SK-N-SH (cell line): ENCODE data around the gene MN1. TPM values are rescaled to one million over a fixed set of nuclear protein-coding genes. Genes with fewer than 3 reads are reported as not detected.

Experiments used
- CTCF ChIA-PET: fragments of 300-600, 350-600 bp; formaldehyde crosslinking; extraction: SDS; loops from one replicate; lab custom pipeline; 2021; lab: Yijun Ruan, JAX
- POLR2A ChIA-PET: fragments of 350-600 bp; sonication (Branson Sonifier 250); formaldehyde crosslinking; extraction: SDS; loops from one replicate; lab custom pipeline; 2020; ENCODE audit warnings: antibody characterized with exemption, inconsistent platforms; lab: Yijun Ruan, JAX
- DNase-seq: peaks from one replicate; pipeline ENCODE4 v3.0.0; 2012
- H2AFZ ChIP-seq: fragments of 200-600 bp; sonication (generic); 2 replicates; pipeline ENCODE4 v1.8.1; 2016; ENCODE audit warnings: antibody characterized with exemption, mild to moderate bottlenecking, low read depth
- H3F3A ChIP-seq: fragments of 200-600 bp; sonication (generic); replicated peaks from 2 replicates; pipeline ENCODE3; 2016; ENCODE audit warnings: antibody characterized with exemption, mild to moderate bottlenecking; ENCODE audit not compliant: insufficient read depth
- H3K27ac ChIP-seq, 2 experiments: fragments of 200-500 bp in 1 of 2; fragments of 200-600 bp in 1 of 2; sonication (Bioruptor generic) in 1 of 2; sonication (generic), shearing (Covaris generic) in 1 of 2; 2 replicates each; pipeline versions ENCODE4 v1.5.1 to v1.6.1; 2014 to 2016; ENCODE audit warnings: low read depth in 2 of 2, inconsistent platforms in 1 of 2, low read length in 1 of 2, mild to moderate bottlenecking in 1 of 2, mixed read lengths in 1 of 2
- H3K27me3 ChIP-seq: fragments of 200-600 bp; sonication (generic), shearing (Covaris generic); 2 replicates; pipeline ENCODE4 v1.6.1; 2016; ENCODE audit warnings: mixed run types; ENCODE audit not compliant: insufficient read depth
- H3K36me3 ChIP-seq, 2 experiments: fragments of 200-500 bp in 1 of 2; fragments of 200-600 bp in 1 of 2; sonication (Bioruptor generic) in 1 of 2; sonication (generic) in 1 of 2; replicated peaks in 1 of 2; 2 replicates each; pipeline versions ENCODE3 to v1.5.1; 2014 to 2016; ENCODE audit warnings: low read length in 1 of 2, mild to moderate bottlenecking in 1 of 2; ENCODE audit not compliant: insufficient read depth in 2 of 2, control insufficient read depth in 1 of 2
- H3K4me1 ChIP-seq, 2 experiments: fragments of 200-500 bp in 1 of 2; fragments of 200-600 bp in 1 of 2; sonication (Bioruptor generic) in 1 of 2; sonication (generic), shearing (Covaris generic) in 1 of 2; 2 replicates each; pipeline versions ENCODE4 v1.5.1 to v1.6.1; 2014 to 2016; ENCODE audit warnings: low read depth in 1 of 2, low read length in 1 of 2, mixed run types in 1 of 2; ENCODE audit not compliant: insufficient read depth in 2 of 2, control insufficient read depth in 1 of 2
- H3K4me2 ChIP-seq: fragments of 200-600 bp; sonication (generic), shearing (Covaris generic); 2 replicates; pipeline ENCODE4 v1.6.1; 2017; ENCODE audit warnings: mixed run types
- H3K4me3 ChIP-seq, 2 experiments: fragments of 200-500 bp in 1 of 2; fragments of 200-600 bp in 1 of 2; sonication (Bioruptor generic) in 1 of 2; sonication (generic), shearing (Covaris generic) in 1 of 2; 2 replicates each; pipeline versions ENCODE4 v1.5.1 to v1.8.1; 2014 to 2016; ENCODE audit warnings: low read depth in 2 of 2, inconsistent platforms in 1 of 2, low read length in 1 of 2, mild to moderate bottlenecking in 1 of 2, mixed read lengths in 1 of 2, moderate library complexity in 1 of 2
- H3K79me2 ChIP-seq: fragments of 200-600 bp; sonication (generic); 2 replicates; pipeline ENCODE4 v1.8.1; 2017; ENCODE audit warnings: mild to moderate bottlenecking; ENCODE audit not compliant: insufficient read depth
- H3K9ac ChIP-seq: fragments of 200-600 bp; sonication (generic); 2 replicates; pipeline ENCODE4 v1.6.1; 2017; ENCODE audit warnings: mixed run types
- H3K9me2 ChIP-seq: fragments of 200-600 bp; sonication (generic); 2 replicates; pipeline ENCODE4 v1.6.1; 2017; ENCODE audit warnings: mixed run types
- H3K9me3 ChIP-seq: fragments of 200-600 bp; sonication (generic); 2 replicates; pipeline ENCODE4 v1.6.1; 2017; ENCODE audit warnings: mixed run types, mild to moderate bottlenecking, moderate library complexity
- H4K20me1 ChIP-seq: fragments of 200-600 bp; sonication (generic); 2 replicates; pipeline ENCODE4 v1.6.1; 2017; ENCODE audit warnings: mild to moderate bottlenecking, mixed run types; ENCODE audit not compliant: insufficient read depth
- CHD2 ChIP-seq: fragments of 150-350 bp; IDR thresholded peaks from 2 replicates; pipeline ENCODE4 v1.6.1; 2018; ENCODE audit warnings: low read length; ENCODE audit not compliant: partially characterized antibody
- FOXM1 ChIP-seq: IDR thresholded peaks from 2 replicates; pipeline ENCODE4 v1.4.0; 2012; ENCODE audit warnings: low read depth, mild to moderate bottlenecking
- GABPA ChIP-seq: IDR thresholded peaks from 2 replicates; pipeline ENCODE4 v1.4.0; 2012; ENCODE audit warnings: low read depth, mild to moderate bottlenecking
- GATA2 ChIP-seq: sonication (generic); formaldehyde crosslinking; IDR thresholded peaks from 2 replicates; pipeline ENCODE4 v1.5.0; 2020; ENCODE audit warnings: mild to moderate bottlenecking, missing genetic modification reagents
- JUND ChIP-seq: IDR thresholded peaks from 2 replicates; pipeline ENCODE4 v1.4.0; 2012
- MEF2A ChIP-seq: IDR thresholded peaks from 2 replicates; pipeline ENCODE4 v1.4.0; 2012; ENCODE audit warnings: low read depth, borderline replicate concordance
- MXI1 ChIP-seq: IDR thresholded peaks from 2 replicates; pipeline ENCODE4 v1.6.1; 2012; ENCODE audit warnings: mild to moderate bottlenecking, low read depth, low read length, improper control_type of control experiment
- NRF1 ChIP-seq: IDR thresholded peaks from 2 replicates; pipeline ENCODE4 v1.6.1; 2012; ENCODE audit warnings: low read depth, mild to moderate bottlenecking, low read length
- SMC3 ChIP-seq: IDR thresholded peaks from 2 replicates; pipeline ENCODE4 v1.6.1; 2012; ENCODE audit warnings: low read depth, low read length, improper control_type of control experiment
- TCF12 ChIP-seq: IDR thresholded peaks from 2 replicates; pipeline ENCODE4 v1.4.0; 2012
- TEAD4 ChIP-seq: IDR thresholded peaks from 2 replicates; pipeline ENCODE4 v1.4.0; 2012; ENCODE audit warnings: mild to moderate bottlenecking, borderline replicate concordance; ENCODE audit not compliant: insufficient read depth
- WGBS: methylation state at CpG from one replicate; pipeline ENCODE4 v1.1.6; 2017; ENCODE audit warnings: low lambda C conversion rate; 5-methylcytosine and 5-hydroxymethylcytosine counted together
- polyA plus RNA-seq, 3 experiments: library from polyadenylated mRNA; depleted of rRNA; stranded (reverse); fragments of >200 nt; gene quantifications; 2 replicates each; pipeline ENCODE4 v1.2.3, GENCODE V29; 2012
- TF ChIP-seq, protein P1 (sequence below): IDR thresholded peaks from 2 replicates; pipeline ENCODE4 v1.4.0; 2012; ENCODE audit warnings: low read depth, borderline replicate concordance
- TF ChIP-seq, protein P2 (sequence below): IDR thresholded peaks from 2 replicates; pipeline ENCODE4 v1.6.1; 2012; ENCODE audit warnings: mild to moderate bottlenecking, low read depth, low read length, moderate library complexity
- TF ChIP-seq, protein P3 (sequence below): IDR thresholded peaks from 2 replicates; pipeline ENCODE4; 2012
- TF ChIP-seq, protein P4 (sequence below): fragments of 150-350 bp; IDR thresholded peaks from 2 replicates; pipeline ENCODE4 v1.6.1; 2016; ENCODE audit warnings: mild to moderate bottlenecking, low read depth, low read length

MN1 gene
- polyA plus RNA-seq, 1 of the 3 experiments (the other 2 are of a cell fraction), result 0.20 TPM

DNA sequence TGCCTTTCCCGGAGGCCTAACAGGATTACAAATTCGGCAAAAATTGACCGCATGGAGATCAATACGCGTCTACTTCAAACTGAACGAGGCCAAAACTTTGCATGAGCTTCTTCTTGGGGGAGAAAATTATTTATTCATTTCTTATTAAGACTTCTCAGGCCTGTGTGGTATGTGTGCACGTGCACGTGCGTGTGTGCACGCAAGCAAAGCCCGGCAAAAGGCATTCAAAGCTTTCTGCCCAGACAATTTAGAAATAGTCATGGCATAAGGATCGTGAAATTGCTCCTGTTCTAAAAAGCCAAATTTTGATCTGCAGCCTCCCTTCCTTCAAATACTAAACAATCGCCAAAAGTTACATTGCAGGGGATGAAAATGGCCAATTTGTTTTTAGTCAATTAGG, 14.6 kb downstream of the MN1 start:
- no peaks in the 10 kb centered on the region for H4K20me1 ChIP-seq
- POLR2A ChIA-PET, result no interaction called here
- no peaks in the 10 kb centered on the region for H3K9me2 ChIP-seq
- H3K79me2 ChIP-seq, result no peaks in the 10 kb centered on the region
- H3F3A ChIP-seq, result no peaks in the 10 kb centered on the region
- no peaks in the 10 kb centered on the region for H3K27me3 ChIP-seq
- WGBS, result 83% methylated on average over 13 of the region's 13 CpGs
- H2AFZ ChIP-seq, result no peak overlapping the region
- H3K27ac ChIP-seq, result no peak overlapping the region
- no peak overlapping the region for H3K4me3 ChIP-seq
- no peak overlapping the region for H3K9ac ChIP-seq
- no peaks in the 10 kb centered on the region for H3K9me3 ChIP-seq
- TF ChIP-seq CHD2, result no peak
- TF ChIP-seq MXI1, result no peak
- TF ChIP-seq NRF1, result no peak
- no peak for TF ChIP-seq TEAD4
- no peak for TF ChIP-seq TCF12
- TF ChIP-seq, protein P1, sequence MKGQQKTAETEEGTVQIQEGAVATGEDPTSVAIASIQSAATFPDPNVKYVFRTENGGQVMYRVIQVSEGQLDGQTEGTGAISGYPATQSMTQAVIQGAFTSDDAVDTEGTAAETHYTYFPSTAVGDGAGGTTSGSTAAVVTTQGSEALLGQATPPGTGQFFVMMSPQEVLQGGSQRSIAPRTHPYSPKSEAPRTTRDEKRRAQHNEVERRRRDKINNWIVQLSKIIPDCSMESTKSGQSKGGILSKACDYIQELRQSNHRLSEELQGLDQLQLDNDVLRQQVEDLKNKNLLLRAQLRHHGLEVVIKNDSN, result no peak
- no peak for TF ChIP-seq JUND
- TF ChIP-seq GATA2 (CRISPR knock-in tag), result no peak
- no peak for TF ChIP-seq FOXM1
- no peak for TF ChIP-seq GABPA
- no peak for TF ChIP-seq MEF2A
- TF ChIP-seq SMC3, result no peak
- TF ChIP-seq, protein P2, sequence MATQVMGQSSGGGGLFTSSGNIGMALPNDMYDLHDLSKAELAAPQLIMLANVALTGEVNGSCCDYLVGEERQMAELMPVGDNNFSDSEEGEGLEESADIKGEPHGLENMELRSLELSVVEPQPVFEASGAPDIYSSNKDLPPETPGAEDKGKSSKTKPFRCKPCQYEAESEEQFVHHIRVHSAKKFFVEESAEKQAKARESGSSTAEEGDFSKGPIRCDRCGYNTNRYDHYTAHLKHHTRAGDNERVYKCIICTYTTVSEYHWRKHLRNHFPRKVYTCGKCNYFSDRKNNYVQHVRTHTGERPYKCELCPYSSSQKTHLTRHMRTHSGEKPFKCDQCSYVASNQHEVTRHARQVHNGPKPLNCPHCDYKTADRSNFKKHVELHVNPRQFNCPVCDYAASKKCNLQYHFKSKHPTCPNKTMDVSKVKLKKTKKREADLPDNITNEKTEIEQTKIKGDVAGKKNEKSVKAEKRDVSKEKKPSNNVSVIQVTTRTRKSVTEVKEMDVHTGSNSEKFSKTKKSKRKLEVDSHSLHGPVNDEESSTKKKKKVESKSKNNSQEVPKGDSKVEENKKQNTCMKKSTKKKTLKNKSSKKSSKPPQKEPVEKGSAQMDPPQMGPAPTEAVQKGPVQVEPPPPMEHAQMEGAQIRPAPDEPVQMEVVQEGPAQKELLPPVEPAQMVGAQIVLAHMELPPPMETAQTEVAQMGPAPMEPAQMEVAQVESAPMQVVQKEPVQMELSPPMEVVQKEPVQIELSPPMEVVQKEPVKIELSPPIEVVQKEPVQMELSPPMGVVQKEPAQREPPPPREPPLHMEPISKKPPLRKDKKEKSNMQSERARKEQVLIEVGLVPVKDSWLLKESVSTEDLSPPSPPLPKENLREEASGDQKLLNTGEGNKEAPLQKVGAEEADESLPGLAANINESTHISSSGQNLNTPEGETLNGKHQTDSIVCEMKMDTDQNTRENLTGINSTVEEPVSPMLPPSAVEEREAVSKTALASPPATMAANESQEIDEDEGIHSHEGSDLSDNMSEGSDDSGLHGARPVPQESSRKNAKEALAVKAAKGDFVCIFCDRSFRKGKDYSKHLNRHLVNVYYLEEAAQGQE, result no peak
- TF ChIP-seq, protein P3, sequence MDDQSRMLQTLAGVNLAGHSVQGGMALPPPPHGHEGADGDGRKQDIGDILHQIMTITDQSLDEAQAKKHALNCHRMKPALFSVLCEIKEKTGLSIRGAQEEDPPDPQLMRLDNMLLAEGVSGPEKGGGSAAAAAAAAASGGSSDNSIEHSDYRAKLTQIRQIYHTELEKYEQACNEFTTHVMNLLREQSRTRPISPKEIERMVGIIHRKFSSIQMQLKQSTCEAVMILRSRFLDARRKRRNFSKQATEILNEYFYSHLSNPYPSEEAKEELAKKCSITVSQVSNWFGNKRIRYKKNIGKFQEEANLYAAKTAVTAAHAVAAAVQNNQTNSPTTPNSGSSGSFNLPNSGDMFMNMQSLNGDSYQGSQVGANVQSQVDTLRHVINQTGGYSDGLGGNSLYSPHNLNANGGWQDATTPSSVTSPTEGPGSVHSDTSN, result no peak
- TF ChIP-seq, protein P4, sequence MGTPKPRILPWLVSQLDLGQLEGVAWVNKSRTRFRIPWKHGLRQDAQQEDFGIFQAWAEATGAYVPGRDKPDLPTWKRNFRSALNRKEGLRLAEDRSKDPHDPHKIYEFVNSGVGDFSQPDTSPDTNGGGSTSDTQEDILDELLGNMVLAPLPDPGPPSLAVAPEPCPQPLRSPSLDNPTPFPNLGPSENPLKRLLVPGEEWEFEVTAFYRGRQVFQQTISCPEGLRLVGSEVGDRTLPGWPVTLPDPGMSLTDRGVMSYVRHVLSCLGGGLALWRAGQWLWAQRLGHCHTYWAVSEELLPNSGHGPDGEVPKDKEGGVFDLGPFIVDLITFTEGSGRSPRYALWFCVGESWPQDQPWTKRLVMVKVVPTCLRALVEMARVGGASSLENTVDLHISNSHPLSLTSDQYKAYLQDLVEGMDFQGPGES, result no peak
- CTCF ChIA-PET, result interaction anchor here (1.3 kb wide), 1 partner anchor 222 kb away, joined by 3 read pairs; no protein-coding TSS in a partner anchor
- no peaks in the 10 kb centered on the region for H3K36me3 ChIP-seq
- H3K4me2 ChIP-seq, result no peak overlapping the region
- no peaks in the 10 kb centered on the region for H3K4me1 ChIP-seq
- no peak for DNase-seq
